Stimulated activated CD4-positive, alpha-beta T cell treated with anti-CD3 and anti-CD28 coated beads, Interleukin-12 subunit alpha, Interleukin-12 subunit beta, amount 100 ng/mL, for 48 hours (primary cell): ENCODE results near the gene MAGI1.

Experiments
- DNase-seq, 3 donors: peaks; one replicate each; pipeline ENCODE4 v3.0.0-alpha.2; 2020; ENCODE audit warnings: low read depth in 2 of 3, low spot score in 1 of 3

MAGI1 gene

GRCh38 chr3:65848024-65848423 is 190.7 kb downstream of the MAGI1 start:
- DNase-seq, result no peak

GRCh38 chr3:65846936-65847335 is 191.8 kb downstream of the MAGI1 start:
- DNase-seq, result no peak

GRCh38 chr3:65844370-65844769 is 194.3 kb downstream of the MAGI1 start:
- no peak for DNase-seq

DNA sequence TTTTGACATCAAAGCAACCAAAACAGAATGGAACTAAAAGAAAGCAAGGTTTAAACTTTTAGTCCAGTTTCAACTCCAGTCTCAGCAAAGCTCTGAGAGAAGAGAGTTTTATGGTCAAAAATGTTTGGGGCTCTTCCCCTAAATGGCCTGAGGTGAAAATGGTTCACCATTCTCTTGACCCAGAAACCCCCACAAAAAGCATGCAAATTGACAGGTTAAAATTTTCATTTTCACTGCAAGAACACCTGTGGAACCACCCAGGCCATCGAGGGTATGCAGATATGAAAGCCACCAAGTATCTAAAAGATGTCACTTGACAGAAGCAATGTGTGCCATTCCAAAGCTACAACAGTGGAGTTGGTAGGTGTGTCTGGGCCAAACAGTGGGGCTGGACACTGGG is 195.0 kb downstream of the MAGI1 start:
- DNase-seq, result no peak

GRCh38 chr3:65837604-65838003 is 201.1 kb downstream of the MAGI1 start:
- DNase-seq, result no peak

DNA sequence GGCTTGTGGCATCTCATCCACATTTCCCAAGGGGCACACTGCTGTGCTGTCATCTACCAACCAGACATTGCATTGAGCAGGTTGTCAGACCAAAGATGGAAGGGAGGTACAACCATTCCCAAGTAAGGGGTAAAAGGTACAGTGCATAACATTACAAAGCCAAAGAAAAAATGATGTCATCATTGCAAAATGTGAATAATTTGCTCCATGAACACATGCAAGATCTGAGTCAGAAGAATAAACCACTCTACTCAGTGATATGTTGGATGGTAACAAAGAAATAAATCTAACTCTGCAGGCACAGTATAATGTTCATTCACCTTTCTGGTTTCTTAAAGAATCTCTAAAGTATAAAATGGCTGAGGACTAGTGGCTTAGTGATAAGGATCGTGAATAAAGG is 202.7 kb downstream of the MAGI1 start:
- no peak for DNase-seq

DNA sequence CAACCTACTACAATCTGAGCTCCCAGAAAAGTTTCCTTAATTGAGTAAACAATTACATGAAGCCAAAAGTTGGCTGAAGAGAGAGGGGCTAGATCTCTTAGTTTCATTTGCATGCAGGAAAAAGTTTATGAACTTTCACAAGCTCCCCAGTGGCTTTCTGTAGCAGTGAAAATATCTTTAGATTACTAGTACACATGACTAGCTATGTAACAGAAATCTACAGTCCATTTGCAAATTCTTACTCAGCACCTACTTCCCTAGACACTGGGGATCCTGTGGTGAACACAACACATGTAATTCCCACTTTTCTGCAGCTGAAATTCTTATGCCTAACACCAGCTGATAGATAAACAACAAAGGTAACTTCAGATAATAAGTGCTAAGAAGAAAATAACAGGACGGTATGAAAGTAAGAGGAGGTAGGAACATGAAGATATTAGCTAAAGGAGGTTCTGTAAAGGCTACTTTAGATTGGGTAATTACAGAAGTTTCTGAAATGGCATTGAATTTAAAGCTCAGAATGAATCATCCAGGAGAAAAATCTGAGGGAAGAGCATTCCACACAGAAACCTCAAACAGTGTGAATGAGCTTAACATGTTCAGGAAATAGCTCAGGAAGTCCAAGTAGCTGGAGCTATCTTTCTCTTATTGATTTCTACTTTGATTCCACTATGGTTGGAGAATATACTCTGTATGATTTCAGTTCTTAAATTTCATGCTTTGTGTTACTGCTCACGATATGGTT is 204.8 kb downstream of the MAGI1 start:
- no peak for DNase-seq

GRCh38 chr3:65831733-65832425 is 206.8 kb downstream of the MAGI1 start:
- DNase-seq, result no peak

- DNase-seq, result no peak
Observed at GRCh38 chr3:65830948-65831732, 207.6 kb downstream of the MAGI1 start.

DNA sequence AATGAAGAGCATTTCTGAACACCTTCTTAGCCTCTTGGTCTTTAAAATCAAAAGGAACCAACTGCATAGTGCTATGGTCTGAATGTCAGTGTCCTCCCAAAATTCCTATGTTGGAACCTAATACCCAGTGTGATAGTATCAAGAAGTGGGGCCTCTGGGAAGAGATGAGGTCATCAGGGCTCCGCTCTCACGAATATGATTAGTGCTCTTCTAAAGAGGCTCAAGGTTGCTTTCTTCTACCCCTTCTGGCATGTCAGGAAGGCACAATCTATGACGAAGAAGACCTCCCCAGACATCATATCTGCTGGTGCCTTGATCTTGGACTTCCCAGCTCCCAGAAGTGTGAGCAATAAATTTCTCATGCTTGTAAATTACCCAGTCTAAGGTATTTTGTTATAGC is 209.5 kb downstream of the MAGI1 start:
- no peak for DNase-seq

DNA sequence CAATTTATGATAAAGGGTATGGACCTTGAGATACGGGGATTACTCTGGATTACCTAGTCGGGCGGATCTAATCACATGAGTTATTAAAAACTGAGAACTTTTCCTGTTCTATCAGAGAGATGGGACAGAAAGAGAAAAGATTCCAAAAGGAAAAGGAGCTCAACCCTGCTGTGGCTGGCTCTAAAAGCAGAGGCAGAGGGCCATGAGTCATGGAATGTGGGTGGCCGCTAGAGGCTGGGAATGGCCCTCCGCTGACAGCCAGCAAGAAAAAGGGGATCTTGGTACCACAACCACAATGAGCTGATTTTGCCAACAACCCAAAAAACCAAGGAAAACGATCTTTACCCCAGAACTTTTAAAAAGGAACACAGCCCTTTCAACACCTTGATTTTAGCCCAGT is 210.0 kb downstream of the MAGI1 start:
- DNase-seq, result no peak

DNA sequence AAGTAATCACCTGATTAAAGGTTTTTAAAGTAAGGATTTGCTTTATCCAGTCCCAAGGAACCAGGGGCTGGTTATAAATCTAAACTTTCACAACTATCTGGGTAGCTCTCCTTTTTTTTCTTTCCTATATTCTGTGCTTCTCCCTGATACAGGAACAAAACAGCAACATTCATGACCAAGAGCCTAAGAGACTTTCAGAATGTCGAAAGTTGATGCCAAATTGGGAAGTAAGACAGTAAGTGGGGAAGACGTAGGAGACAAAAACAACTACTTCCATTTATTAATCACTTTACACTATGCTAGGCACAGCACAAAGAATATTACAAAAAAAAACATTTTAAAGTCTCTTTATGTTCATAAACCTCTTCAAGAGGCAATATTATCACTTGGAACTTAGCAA is 211.6 kb downstream of the MAGI1 start:
- no peak for DNase-seq

DNA sequence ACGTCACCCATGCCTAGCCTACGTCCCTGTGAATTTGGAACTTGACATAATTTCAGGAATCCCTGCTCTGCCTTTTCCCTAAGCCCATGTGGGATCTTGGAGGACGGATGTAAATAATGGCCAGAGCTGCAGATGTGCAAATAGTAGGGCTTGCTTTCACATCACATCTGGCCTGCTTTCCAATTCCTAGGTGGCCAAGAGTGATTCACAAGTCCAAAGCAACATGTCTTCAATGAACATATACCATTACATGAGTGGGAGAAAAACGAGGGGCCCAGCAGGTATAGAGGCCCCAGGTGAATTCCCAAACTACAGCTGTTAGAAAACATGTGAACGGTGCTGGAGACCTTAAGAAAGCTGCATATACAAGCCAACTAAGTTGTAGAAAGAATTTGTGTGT is 214.6 kb downstream of the MAGI1 start:
- DNase-seq, result no peak

DNA sequence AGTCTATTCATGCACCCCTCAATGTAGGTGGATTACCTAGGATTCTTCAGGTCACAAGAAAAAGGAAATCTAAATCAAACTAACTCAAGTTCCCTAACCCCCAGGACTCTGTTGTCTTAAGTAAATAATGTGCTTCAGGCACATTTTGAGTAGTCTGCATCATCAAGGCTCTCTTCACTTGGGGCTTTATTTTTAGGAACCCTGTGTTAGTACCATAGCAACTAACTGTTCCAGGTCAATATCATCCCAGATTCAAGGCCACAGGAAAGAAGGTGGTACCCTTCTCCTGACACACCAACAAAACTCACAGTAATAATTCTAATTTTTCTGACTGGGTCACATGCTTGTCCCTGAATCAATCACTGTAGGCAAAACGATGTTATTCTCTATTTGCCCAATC is 218.1 kb downstream of the MAGI1 start:
- no peak for DNase-seq

DNA sequence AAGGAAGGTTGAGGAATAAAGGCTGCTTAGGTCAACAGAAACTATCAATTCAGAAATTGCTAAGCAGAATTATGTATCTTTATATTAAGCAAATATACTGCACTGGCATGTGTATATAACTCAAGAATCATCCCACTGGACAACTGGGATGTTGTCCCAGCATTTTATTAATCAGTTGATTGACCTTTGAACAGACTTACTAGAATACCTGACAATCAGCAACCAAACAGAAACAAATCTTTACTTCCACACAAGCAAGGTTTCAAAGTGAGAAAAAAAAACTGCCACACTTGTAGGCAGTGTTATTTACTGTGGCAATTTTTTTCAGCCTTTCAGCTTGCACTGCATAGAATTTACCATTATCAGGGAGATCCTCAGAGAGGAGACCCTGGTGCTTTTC is 218.8 kb downstream of the MAGI1 start:
- DNase-seq, result no peak

- DNase-seq, result no peak
Observed at GRCh38 chr3:65817553-65818126, 221.1 kb downstream of the MAGI1 start.

DNA sequence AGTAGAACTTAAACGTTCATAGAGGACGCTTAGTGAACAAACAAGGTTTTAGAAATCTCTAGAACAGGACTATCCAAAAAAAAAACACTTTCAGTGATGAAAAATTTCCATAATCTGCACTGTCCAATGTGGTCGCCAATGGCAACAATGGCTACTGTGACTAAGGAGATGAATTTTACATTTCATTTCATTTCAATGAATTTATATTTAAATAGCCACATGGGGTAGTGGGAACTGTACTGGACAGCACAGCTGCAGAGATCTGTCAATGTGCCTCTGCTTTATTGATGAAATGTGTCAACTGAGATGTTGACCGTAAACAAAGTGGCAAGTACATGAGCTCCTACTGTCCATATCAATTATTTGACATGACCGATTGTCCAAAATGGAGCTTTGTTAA is 222.5 kb downstream of the MAGI1 start:
- DNase-seq, result no peak

GRCh38 chr3:65814845-65815578 is 223.7 kb downstream of the MAGI1 start:
- no peak for DNase-seq

DNA sequence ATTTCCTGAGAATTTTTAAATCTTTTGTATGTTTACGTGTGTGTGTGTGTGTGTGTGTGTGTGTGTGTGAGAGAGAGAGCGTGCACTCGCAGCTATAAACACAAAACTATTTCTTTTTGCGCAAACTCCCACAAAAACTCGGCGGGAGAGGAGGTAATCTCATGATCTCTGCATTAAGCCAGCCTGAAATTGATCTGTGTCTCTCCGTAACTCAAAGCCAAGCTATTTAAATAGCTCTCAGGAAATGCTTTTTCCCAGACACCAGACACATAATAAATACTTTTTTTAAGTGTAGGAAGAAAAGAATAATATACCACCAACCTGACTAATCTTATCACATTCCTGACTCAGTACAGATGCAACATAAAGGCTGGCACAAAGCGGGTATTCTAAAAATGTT is 226.8 kb downstream of the MAGI1 start:
- no peak for DNase-seq

GRCh38 chr3:65811086-65811761 is 227.5 kb downstream of the MAGI1 start:
- DNase-seq, result no peak

DNA sequence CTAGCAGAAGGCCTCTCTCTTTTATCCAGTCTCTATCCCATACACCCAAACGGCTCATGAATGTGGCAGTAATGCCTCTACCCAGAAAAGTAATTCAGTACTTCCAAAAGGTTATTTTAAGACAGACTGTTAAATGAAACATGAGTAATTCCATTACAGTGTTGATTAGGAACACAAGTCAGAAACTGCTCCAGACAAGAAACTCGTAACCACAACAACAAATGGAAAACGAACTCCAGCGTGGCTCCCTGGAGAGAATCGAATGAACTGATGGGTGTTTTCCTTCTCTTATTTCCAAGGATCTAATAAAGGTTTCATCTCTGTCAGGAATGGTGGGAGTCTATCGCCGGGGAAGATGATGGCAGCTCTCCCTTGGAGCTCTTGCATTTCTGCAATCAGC is 228.4 kb downstream of the MAGI1 start:
- DNase-seq, result no peak
